ENCODE data around the gene EFNA2.
A peak's percentile ranks its signal among the peaks of the same experiment; 100 is the strongest.

Gene EFNA2

GRCh38 chr19:1285737-1286360 lies at the start of gene EFNA2:
TSS of gene EFNA2 (plus strand) at chr19:1285873. CDS start at chr19:1286169, 296 bp downstream.
- POLR2A ChIA-PET: interaction anchor here (3.7 kb wide), 1 partner anchor 17 kb away, joined by 34 read pairs; the partner anchor contains the start of gene CIRBP
- TF ChIP-seq FOXA1 (IDR thresholded peaks at IDR 0.05) (no peak), LEF1 (IDR thresholded peaks at IDR 0.05; ENCODE audit: borderline replicate concordance) (no peak), FOXK2 (IDR thresholded peaks at IDR 0.05) (no peak), ARNT (IDR thresholded peaks at IDR 0.05) (no peak), ZNF384 (IDR thresholded peaks at IDR 0.05) (no peak), TARDBP (IDR thresholded peaks at IDR 0.05) (no peak), FOXM1 (IDR thresholded peaks at IDR 0.05; ENCODE audit: borderline replicate concordance) (no peak), SUZ12 (IDR thresholded peaks at IDR 0.05) (no peak), HDGF (IDR thresholded peaks at IDR 0.05; ENCODE audit: borderline replicate concordance) (no peak), PKNOX1 (IDR thresholded peaks at IDR 0.05) (no peak), SP1 (IDR thresholded peaks at IDR 0.05) (no peak), L3MBTL2 (conservative IDR thresholded peaks at IDR 0.05) (no peak), ELF4 (IDR thresholded peaks at IDR 0.05) (no peak), NFRKB (IDR thresholded peaks at IDR 0.05) (no peak), BHLHE40 (IDR thresholded peaks at IDR 0.05; ENCODE audit: borderline replicate concordance) (no peak), CTBP1 (IDR thresholded peaks at IDR 0.05; ENCODE audit: borderline replicate concordance) (no peak)
- peak; percentile 50 for DNase-seq (ENCODE audit: extremely low spot score)
- CTCF ChIA-PET: no interaction called here

- ChIA-PET CTCF (interaction anchor here (1.3 kb wide), 1 partner anchor 16 kb away, joined by 3 read pairs; no protein-coding TSS in a partner anchor), POLR2A (interaction anchor here (1.0 kb wide), 1 partner anchor 32 kb away, joined by 3 read pairs; no protein-coding TSS in a partner anchor)
- DNase-seq (ENCODE audit: extremely low spot score): no peak
- TF ChIP-seq NFRKB (IDR thresholded peaks at IDR 0.05): no peak
- no peak for TF ChIP-seq SP1 (IDR thresholded peaks at IDR 0.05)
- no peak for TF ChIP-seq SUZ12 (IDR thresholded peaks at IDR 0.05)
- TF ChIP-seq HDGF (IDR thresholded peaks at IDR 0.05; ENCODE audit: borderline replicate concordance): no peak
- TF ChIP-seq FOXM1 (IDR thresholded peaks at IDR 0.05; ENCODE audit: borderline replicate concordance): no peak
- no peak for TF ChIP-seq FOXA1 (IDR thresholded peaks at IDR 0.05)
- TF ChIP-seq PKNOX1 (IDR thresholded peaks at IDR 0.05): no peak
- TF ChIP-seq L3MBTL2 (conservative IDR thresholded peaks at IDR 0.05): no peak
- TF ChIP-seq FOXK2 (IDR thresholded peaks at IDR 0.05): no peak
- no peak for TF ChIP-seq BHLHE40 (IDR thresholded peaks at IDR 0.05; ENCODE audit: borderline replicate concordance)
- TF ChIP-seq LEF1 (IDR thresholded peaks at IDR 0.05; ENCODE audit: borderline replicate concordance): no peak
- no peak for TF ChIP-seq TARDBP (IDR thresholded peaks at IDR 0.05)
- TF ChIP-seq ARNT (IDR thresholded peaks at IDR 0.05): no peak
- no peak for TF ChIP-seq ZNF384 (IDR thresholded peaks at IDR 0.05)
- TF ChIP-seq CTBP1 (IDR thresholded peaks at IDR 0.05; ENCODE audit: borderline replicate concordance): no peak
- no peak for TF ChIP-seq ELF4 (IDR thresholded peaks at IDR 0.05)
These were observed 49.1 kb upstream of the EFNA2 start for GRCh38 chr19:1236576-1236975.

- TF ChIP-seq ARNT (IDR thresholded peaks at IDR 0.05) (no peak), FOXM1 (IDR thresholded peaks at IDR 0.05; ENCODE audit: borderline replicate concordance) (no peak), HDGF (IDR thresholded peaks at IDR 0.05; ENCODE audit: borderline replicate concordance) (no peak), LEF1 (IDR thresholded peaks at IDR 0.05; ENCODE audit: borderline replicate concordance) (no peak), SP1 (IDR thresholded peaks at IDR 0.05) (no peak), TARDBP (IDR thresholded peaks at IDR 0.05) (no peak), ELF4 (IDR thresholded peaks at IDR 0.05) (no peak), PKNOX1 (IDR thresholded peaks at IDR 0.05) (no peak), NFRKB (IDR thresholded peaks at IDR 0.05) (no peak), SUZ12 (IDR thresholded peaks at IDR 0.05) (no peak), FOXA1 (IDR thresholded peaks at IDR 0.05) (no peak), CTBP1 (IDR thresholded peaks at IDR 0.05; ENCODE audit: borderline replicate concordance) (no peak), L3MBTL2 (conservative IDR thresholded peaks at IDR 0.05) (no peak), FOXK2 (IDR thresholded peaks at IDR 0.05) (no peak), ZNF384 (IDR thresholded peaks at IDR 0.05) (no peak)
- CTCF ChIA-PET: interaction anchor here (1.3 kb wide), 1 partner anchor 16 kb away, joined by 3 read pairs; no protein-coding TSS in a partner anchor
- POLR2A ChIA-PET: no interaction called here
- no peak for DNase-seq (ENCODE audit: extremely low spot score)
These were observed 48.5 kb upstream of the EFNA2 start for GRCh38 chr19:1237027-1237659.

- DNase-seq (ENCODE audit: extremely low spot score): peak; percentile 56
- ChIA-PET POLR2A (interaction anchor here (2.0 to 10.1 kb wide), 2 partner anchors 15 to 29 kb away, joined by 8 to 375 read pairs; partner anchors contain the start of gene CIRBP), CTCF (interaction anchor here (1.7 kb wide), 1 partner anchor 125 kb away, joined by 6 read pairs; no protein-coding TSS in a partner anchor)
- TF ChIP-seq TARDBP (IDR thresholded peaks at IDR 0.05) (no peak), CTBP1 (IDR thresholded peaks at IDR 0.05; ENCODE audit: borderline replicate concordance) (no peak), NFRKB (IDR thresholded peaks at IDR 0.05) (no peak), ARNT (IDR thresholded peaks at IDR 0.05) (0 out of 2 replicates have a peak, but pooled peaks have one; percentile 22), ZNF384 (IDR thresholded peaks at IDR 0.05) (no peak), BHLHE40 (IDR thresholded peaks at IDR 0.05; ENCODE audit: borderline replicate concordance) (no peak), HDGF (IDR thresholded peaks at IDR 0.05; ENCODE audit: borderline replicate concordance) (no peak)
These were observed 47.8 kb upstream of the EFNA2 start, which contains the start of gene CBARP for GRCh38 chr19:1237754-1238368. TSS of gene CBARP (minus strand) at chr19:1238005. CDS start at chr19:1236100, 1,905 bp downstream.

All from HEK293T (cell line).